ENCODE data around the gene SHISA7. TPM values are rescaled to one million over a fixed set of nuclear protein-coding genes. Genes with fewer than 3 reads are reported as not detected.

The SHISA7 gene
- total RNA-seq, 1 donor from 2014 or later, result not detected

DNA sequence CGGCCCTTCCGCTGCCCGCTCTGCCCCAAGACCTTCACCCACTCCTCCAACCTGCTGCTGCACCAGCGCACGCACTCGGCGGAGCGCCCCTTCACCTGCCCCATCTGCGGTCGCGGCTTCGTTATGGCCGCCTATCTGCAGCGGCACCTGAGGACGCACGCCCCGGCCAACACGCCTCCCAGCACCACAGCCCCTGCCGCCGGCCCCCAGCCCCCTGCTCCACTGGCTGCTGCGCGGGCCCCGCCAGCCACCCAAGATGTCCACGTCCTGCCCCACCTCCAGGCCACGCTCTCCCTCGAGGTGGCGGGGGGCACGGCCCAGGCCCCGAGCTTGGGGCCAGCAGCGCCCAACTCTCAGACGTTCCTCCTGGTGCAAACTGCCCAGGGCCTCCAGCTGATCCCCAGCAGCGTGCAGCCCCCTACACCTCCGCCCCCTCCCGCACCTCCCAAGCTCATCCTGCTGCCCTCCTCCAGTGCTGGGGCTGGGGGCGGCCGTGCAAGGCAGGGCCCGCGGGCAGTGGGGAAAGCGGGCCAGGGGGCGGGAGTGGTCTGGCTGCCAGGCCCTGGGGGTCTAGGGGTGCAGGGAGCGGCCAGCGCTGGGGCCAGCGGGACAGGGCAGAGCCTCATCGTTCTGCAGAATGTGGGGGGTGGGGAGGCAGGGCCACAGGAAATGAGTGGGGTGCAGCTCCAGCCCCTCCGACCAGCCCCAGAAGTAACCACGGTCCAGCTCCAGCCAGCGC is 40.0 kb upstream of the SHISA7 start:
- Mint-ChIP-seq H3K4me3 (ENCODE audit: unreplicated experiment) (no peak overlapping the region), H3K4me1 (ENCODE audit: unreplicated experiment) (peaks cover 18% of the 10 kb centered on the region), H3K27me3 (ENCODE audit: unreplicated experiment) (peaks cover 16% of the 10 kb centered on the region), H3K9me3 (ENCODE audit: unreplicated experiment) (no peaks in the 10 kb centered on the region), H3K36me3 (ENCODE audit: low read depth, unreplicated experiment) (peaks cover 12% of the 10 kb centered on the region), H3K27ac (ENCODE audit: unreplicated experiment) (no peak overlapping the region)
- no peak for DNase-seq (ENCODE audit: low spot score)
- TF ChIP-seq, protein P1, sequence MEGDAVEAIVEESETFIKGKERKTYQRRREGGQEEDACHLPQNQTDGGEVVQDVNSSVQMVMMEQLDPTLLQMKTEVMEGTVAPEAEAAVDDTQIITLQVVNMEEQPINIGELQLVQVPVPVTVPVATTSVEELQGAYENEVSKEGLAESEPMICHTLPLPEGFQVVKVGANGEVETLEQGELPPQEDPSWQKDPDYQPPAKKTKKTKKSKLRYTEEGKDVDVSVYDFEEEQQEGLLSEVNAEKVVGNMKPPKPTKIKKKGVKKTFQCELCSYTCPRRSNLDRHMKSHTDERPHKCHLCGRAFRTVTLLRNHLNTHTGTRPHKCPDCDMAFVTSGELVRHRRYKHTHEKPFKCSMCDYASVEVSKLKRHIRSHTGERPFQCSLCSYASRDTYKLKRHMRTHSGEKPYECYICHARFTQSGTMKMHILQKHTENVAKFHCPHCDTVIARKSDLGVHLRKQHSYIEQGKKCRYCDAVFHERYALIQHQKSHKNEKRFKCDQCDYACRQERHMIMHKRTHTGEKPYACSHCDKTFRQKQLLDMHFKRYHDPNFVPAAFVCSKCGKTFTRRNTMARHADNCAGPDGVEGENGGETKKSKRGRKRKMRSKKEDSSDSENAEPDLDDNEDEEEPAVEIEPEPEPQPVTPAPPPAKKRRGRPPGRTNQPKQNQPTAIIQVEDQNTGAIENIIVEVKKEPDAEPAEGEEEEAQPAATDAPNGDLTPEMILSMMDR (IDR thresholded peaks at IDR 0.05; ENCODE audit: unreplicated experiment), result no peak

DNA sequence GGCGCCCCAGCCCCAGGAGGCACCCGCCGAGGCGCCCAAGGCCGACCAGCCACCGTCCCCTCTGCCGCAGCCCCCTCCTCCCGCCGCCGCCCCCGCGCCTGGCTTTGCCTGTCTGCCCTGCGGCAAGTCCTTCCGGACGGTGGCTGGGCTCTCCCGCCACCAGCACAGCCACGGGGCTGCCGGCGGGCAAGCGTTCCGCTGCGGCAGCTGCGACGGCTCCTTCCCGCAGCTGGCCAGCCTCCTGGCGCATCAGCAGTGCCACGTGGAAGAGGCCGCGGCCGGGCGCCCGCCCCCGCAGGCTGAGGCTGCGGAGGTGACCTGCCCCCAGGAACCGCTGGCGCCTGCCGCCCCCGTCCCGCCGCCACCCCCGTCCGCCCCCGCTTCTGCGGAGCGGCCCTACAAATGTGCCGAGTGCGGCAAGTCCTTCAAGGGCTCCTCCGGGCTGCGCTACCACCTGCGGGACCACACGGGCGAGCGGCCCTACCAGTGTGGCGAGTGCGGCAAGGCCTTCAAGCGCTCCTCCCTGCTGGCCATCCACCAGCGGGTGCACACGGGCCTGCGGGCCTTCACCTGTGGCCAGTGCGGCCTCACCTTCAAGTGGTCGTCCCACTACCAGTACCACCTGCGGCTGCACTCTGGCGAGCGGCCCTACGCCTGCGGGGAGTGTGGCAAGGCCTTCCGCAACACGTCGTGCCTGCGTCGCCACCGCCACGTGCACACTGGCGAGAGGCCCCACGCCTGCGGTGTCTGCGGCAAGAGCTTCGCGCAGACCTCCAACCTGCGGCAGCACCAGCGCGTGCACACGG is 39.3 kb upstream of the SHISA7 start:
- Mint-ChIP-seq H3K27me3 (ENCODE audit: unreplicated experiment) (peaks cover 21% of the 10 kb centered on the region), H3K36me3 (ENCODE audit: low read depth, unreplicated experiment) (peaks cover 16% of the 10 kb centered on the region), H3K27ac (ENCODE audit: unreplicated experiment) (no peak overlapping the region), H3K9me3 (ENCODE audit: unreplicated experiment) (no peaks in the 10 kb centered on the region), H3K4me3 (ENCODE audit: unreplicated experiment) (no peak overlapping the region), H3K4me1 (ENCODE audit: unreplicated experiment) (peaks cover 20% of the 10 kb centered on the region)
- TF ChIP-seq, protein P1 (IDR thresholded peaks at IDR 0.05; ENCODE audit: unreplicated experiment), result no peak
- no peak for DNase-seq (ENCODE audit: low spot score)

DNA sequence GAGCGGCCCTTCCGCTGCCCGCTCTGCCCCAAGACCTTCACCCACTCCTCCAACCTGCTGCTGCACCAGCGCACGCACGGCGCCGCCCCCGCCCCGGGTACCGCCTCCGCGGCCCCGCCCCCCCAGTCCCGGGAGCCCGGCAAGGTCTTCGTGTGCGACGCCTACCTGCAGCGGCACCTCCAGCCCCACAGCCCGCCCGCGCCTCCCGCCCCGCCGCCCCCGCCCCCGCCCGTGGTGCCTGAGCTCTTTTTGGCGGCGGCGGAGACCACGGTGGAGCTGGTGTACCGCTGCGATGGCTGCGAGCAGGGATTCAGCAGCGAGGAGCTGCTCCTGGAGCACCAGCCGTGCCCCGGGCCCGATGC is 38.7 kb upstream of the SHISA7 start:
- no peak for DNase-seq (ENCODE audit: low spot score)
- H3K27me3 Mint-ChIP-seq (ENCODE audit: unreplicated experiment), result peaks cover 24% of the 10 kb centered on the region
- H3K9me3 Mint-ChIP-seq (ENCODE audit: unreplicated experiment), result no peaks in the 10 kb centered on the region
- no peak overlapping the region for H3K27ac Mint-ChIP-seq (ENCODE audit: unreplicated experiment)
- peaks cover 15% of the 10 kb centered on the region for H3K4me1 Mint-ChIP-seq (ENCODE audit: unreplicated experiment)
- peaks cover 16% of the 10 kb centered on the region for H3K36me3 Mint-ChIP-seq (ENCODE audit: low read depth, unreplicated experiment)
- no peak overlapping the region for H3K4me3 Mint-ChIP-seq (ENCODE audit: unreplicated experiment)
- TF ChIP-seq, protein P1 (IDR thresholded peaks at IDR 0.05; ENCODE audit: unreplicated experiment), result no peak

DNA sequence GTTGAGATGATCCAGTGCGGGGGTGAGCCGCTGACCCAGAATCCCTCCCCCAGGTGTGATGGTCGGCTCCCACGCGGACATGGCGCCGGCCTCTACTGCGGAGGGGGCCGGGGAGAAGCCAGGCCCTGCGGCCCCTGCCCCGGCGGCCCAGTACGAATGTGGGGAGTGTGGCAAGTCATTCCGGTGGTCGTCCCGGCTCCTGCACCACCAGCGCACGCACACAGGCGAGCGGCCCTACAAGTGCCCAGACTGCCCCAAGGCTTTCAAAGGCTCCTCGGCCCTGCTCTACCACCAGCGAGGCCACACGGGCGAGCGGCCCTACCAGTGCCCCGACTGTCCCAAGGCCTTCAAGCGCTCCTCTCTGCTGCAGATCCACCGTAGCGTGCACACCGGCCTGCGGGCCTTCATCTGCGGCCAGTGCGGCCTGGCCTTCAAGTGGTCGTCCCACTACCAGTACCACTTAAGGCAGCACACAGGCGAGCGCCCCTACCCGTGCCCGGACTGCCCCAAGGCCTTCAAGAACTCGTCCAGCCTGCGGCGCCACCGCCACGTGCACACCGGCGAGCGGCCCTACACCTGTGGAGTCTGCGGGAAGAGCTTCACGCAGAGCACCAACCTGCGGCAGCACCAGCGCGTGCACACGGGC is 38.2 kb upstream of the SHISA7 start:
- peaks cover 15% of the 10 kb centered on the region for H3K4me1 Mint-ChIP-seq (ENCODE audit: unreplicated experiment)
- H3K27me3 Mint-ChIP-seq (ENCODE audit: unreplicated experiment), result peaks cover 24% of the 10 kb centered on the region
- DNase-seq (ENCODE audit: low spot score), result no peak
- no peak overlapping the region for H3K4me3 Mint-ChIP-seq (ENCODE audit: unreplicated experiment)
- TF ChIP-seq, protein P1 (IDR thresholded peaks at IDR 0.05; ENCODE audit: unreplicated experiment), result no peak
- peaks cover 16% of the 10 kb centered on the region for H3K36me3 Mint-ChIP-seq (ENCODE audit: low read depth, unreplicated experiment)
- H3K27ac Mint-ChIP-seq (ENCODE audit: unreplicated experiment), result no peak overlapping the region
- no peaks in the 10 kb centered on the region for H3K9me3 Mint-ChIP-seq (ENCODE audit: unreplicated experiment)
